CD14-positive monocyte (primary cell): Measurements from ENCODE around the gene GBX1. TPM values are rescaled to one million over a fixed set of nuclear protein-coding genes. Genes with fewer than 3 reads are reported as not detected.

Source experiments
- DNase-seq, 3 donors: peaks; one replicate each; pipeline ENCODE4 v3.0.0-alpha.2; 2011 to 2022
- H2AFZ ChIP-seq: 2 replicates; pipeline ENCODE4 v1.6.0; 2012; ENCODE audit warnings: mild to moderate bottlenecking, low read depth, low read length, inconsistent platforms; ENCODE audit not compliant: insufficient read depth, poor library complexity, severe bottlenecking
- H3K27ac ChIP-seq, 2 donors: 1 replicate in 1 of 2; 2 replicates in 1 of 2; pipeline ENCODE4 v1.5.1; 2012 to 2013; ENCODE audit warnings: low read length in 2 of 2, control low read depth in 1 of 2, inconsistent platforms in 1 of 2, low read depth in 1 of 2, mild to moderate bottlenecking in 1 of 2
- H3K27me3 ChIP-seq, 2 donors: one replicate each; pipeline versions ENCODE4 v1.6.0 to v1.6.1; 2011 to 2013; ENCODE audit warnings: low read length in 2 of 2; ENCODE audit not compliant: control insufficient read depth in 2 of 2, insufficient read depth in 2 of 2
- H3K36me3 ChIP-seq, 2 donors: replicated peaks in 1 of 2; 1 replicate in 1 of 2; 2 replicates in 1 of 2; pipeline versions ENCODE4 v1.5.1 to v1.6.1; 2012 to 2013; ENCODE audit warnings: low read length in 2 of 2, control low read depth in 1 of 2, inconsistent platforms in 1 of 2, mild to moderate bottlenecking in 1 of 2; ENCODE audit not compliant: insufficient read depth in 2 of 2, control insufficient read depth in 1 of 2
- H3K4me1 ChIP-seq, 2 donors: 1 replicate in 1 of 2; 2 replicates in 1 of 2; pipeline versions ENCODE4 v1.5.1 to v1.6.1; 2012 to 2013; ENCODE audit warnings: low read length in 2 of 2, control low read depth in 1 of 2, inconsistent platforms in 1 of 2, mild to moderate bottlenecking in 1 of 2, moderate library complexity in 1 of 2; ENCODE audit not compliant: insufficient read depth in 2 of 2, control insufficient read depth in 1 of 2
- H3K4me2 ChIP-seq: replicated peaks from 2 replicates; pipeline ENCODE3; 2012; ENCODE audit warnings: low read length, moderate library complexity, mild to moderate bottlenecking; ENCODE audit not compliant: poor library complexity, severe bottlenecking; ENCODE audit errors: extremely low read depth
- H3K4me3 ChIP-seq, 3 experiments: fragments of 200-600 bp in 1 of 3; sonication (generic) in 1 of 3; replicated peaks in 1 of 3; 1 replicate in 2 of 3; 2 replicates in 1 of 3; pipeline ENCODE4 v1.5.1; 2011 to 2013; ENCODE audit warnings: low read length in 3 of 3, mild to moderate bottlenecking in 3 of 3, control low read depth in 2 of 3, low read depth in 2 of 3, inconsistent platforms in 1 of 3, moderate library complexity in 1 of 3
- H3K79me2 ChIP-seq: 2 replicates; pipeline ENCODE4 v1.6.0; 2012; ENCODE audit warnings: mild to moderate bottlenecking, control low read depth, inconsistent platforms, low read length, moderate library complexity; ENCODE audit not compliant: insufficient read depth
- H3K9ac ChIP-seq: 2 replicates; pipeline ENCODE4 v1.6.0; 2017; ENCODE audit warnings: low read length, mild to moderate bottlenecking; ENCODE audit not compliant: insufficient read depth, poor library complexity, severe bottlenecking
- H3K9me3 ChIP-seq, 2 donors: replicated peaks in 1 of 2; 1 replicate in 1 of 2; 2 replicates in 1 of 2; pipeline versions ENCODE4 v1.5.1 to v1.6.1; 2012 to 2013; ENCODE audit warnings: low read length in 2 of 2, control low read depth in 1 of 2; ENCODE audit not compliant: control insufficient read depth in 1 of 2, insufficient read depth in 1 of 2
- H4K20me1 ChIP-seq: 2 replicates; pipeline ENCODE4 v1.6.0; 2012; ENCODE audit warnings: mild to moderate bottlenecking, low read length, control low read depth, moderate library complexity; ENCODE audit not compliant: insufficient read depth
- H3K27ac Mint-ChIP-seq, 7 donors: one replicate each; pipeline ENCODE4 v1.8.0; 2020; ENCODE audit warnings: mild to moderate bottlenecking in 7 of 7, mixed read lengths in 7 of 7, moderate library complexity in 6 of 7, inconsistent platforms in 2 of 7
- H3K27me3 Mint-ChIP-seq, 3 donors: one replicate each; pipeline ENCODE4 v1.8.0; 2021 to 2022; ENCODE audit warnings: low read depth in 3 of 3, mild to moderate bottlenecking in 3 of 3, mixed read lengths in 3 of 3, moderate library complexity in 3 of 3, inconsistent platforms in 1 of 3
- H3K36me3 Mint-ChIP-seq, 2 donors: one replicate each; pipeline ENCODE4 v1.8.0; 2020; ENCODE audit warnings: mixed read lengths in 2 of 2, inconsistent platforms in 1 of 2, mild to moderate bottlenecking in 1 of 2
- H3K4me1 Mint-ChIP-seq: one replicate; pipeline ENCODE4 v1.8.0; 2020; ENCODE audit warnings: mild to moderate bottlenecking, mixed read lengths
- H3K4me3 Mint-ChIP-seq, 2 donors: one replicate each; pipeline ENCODE4 v1.8.0; 2020; ENCODE audit warnings: mild to moderate bottlenecking in 2 of 2, mixed read lengths in 2 of 2, moderate library complexity in 1 of 2
- H3K9me3 Mint-ChIP-seq, 7 donors: one replicate each; pipeline ENCODE4 v1.8.0; 2020 to 2022; ENCODE audit warnings: mixed read lengths in 7 of 7, mild to moderate bottlenecking in 6 of 7, moderate library complexity in 6 of 7, inconsistent platforms in 2 of 7
- WGBS: methylation state at CpG from one replicate; pipeline ENCODE4 v1.1.5; 2013; ENCODE audit warnings: missing lambda C conversion rate; ENCODE audit not compliant: insufficient coverage; 5-methylcytosine and 5-hydroxymethylcytosine counted together
- intact Hi-C, 2 donors: fragments of 100-400 bp; cut with micrococcal nuclease; formaldehyde crosslinking; loops; one replicate each; pipeline versions ENCODE4 v1.15.0 to v1.15.1; 2023
- polyA plus RNA-seq, 3 donors: library from polyadenylated mRNA; depleted of rRNA in 1 of 3; unstranded in 2 of 3; stranded (reverse) in 1 of 3; fragments of 300-500 nt in 2 of 3; fragments of >200 nt in 1 of 3; fragmentation: Illumina TruSeq in 2 of 3; gene quantifications; 1 replicate in 2 of 3; 2 replicates in 1 of 3; pipeline ENCODE4 v1.2.3, GENCODE V29; 2012 to 2021
- TF ChIP-seq, protein P1 (sequence below): fragments of 200-600 bp; IDR thresholded peaks from one replicate; pipeline ENCODE4 v1.8.0; 2022; ENCODE audit warnings: antibody characterized with exemption, mild to moderate bottlenecking

Gene GBX1
- polyA plus RNA-seq, 3 donors: not detected

GRCh38 chr7:151179287-151179860, 11.9 kb upstream of the GBX1 start:
- Histone ChIP-seq H4K20me1 (no peaks in the 10 kb centered on the region), H3K9me3 (peaks cover 4% of the 10 kb centered on the region in 2 donors), H3K4me2 (no peak overlapping the region), H3K4me3 (no peak overlapping the region), H3K79me2 (no peaks in the 10 kb centered on the region), H3K36me3 (no peaks in the 10 kb centered on the region), H3K4me1 (no peaks in the 10 kb centered on the region), H2AFZ (no peak overlapping the region), H3K27me3 (peaks cover 0 to 12% of the 10 kb centered on the region in 2 donors), H3K27ac (no peak overlapping the region), H3K9ac (no peak overlapping the region)
- DNase-seq: no peak
- WGBS: 85% methylated on average over 8 of the region's 8 CpGs
- peaks cover 7 to 32% (median 10%) of the 10 kb centered on the region in 3 donors for H3K27me3 Mint-ChIP-seq
- TF ChIP-seq, protein P1, sequence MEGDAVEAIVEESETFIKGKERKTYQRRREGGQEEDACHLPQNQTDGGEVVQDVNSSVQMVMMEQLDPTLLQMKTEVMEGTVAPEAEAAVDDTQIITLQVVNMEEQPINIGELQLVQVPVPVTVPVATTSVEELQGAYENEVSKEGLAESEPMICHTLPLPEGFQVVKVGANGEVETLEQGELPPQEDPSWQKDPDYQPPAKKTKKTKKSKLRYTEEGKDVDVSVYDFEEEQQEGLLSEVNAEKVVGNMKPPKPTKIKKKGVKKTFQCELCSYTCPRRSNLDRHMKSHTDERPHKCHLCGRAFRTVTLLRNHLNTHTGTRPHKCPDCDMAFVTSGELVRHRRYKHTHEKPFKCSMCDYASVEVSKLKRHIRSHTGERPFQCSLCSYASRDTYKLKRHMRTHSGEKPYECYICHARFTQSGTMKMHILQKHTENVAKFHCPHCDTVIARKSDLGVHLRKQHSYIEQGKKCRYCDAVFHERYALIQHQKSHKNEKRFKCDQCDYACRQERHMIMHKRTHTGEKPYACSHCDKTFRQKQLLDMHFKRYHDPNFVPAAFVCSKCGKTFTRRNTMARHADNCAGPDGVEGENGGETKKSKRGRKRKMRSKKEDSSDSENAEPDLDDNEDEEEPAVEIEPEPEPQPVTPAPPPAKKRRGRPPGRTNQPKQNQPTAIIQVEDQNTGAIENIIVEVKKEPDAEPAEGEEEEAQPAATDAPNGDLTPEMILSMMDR: no peak
- H3K4me3 Mint-ChIP-seq: no peak overlapping the region
- peaks cover 4% of the 10 kb centered on the region for H3K4me1 Mint-ChIP-seq
- H3K36me3 Mint-ChIP-seq: no peaks in the 10 kb centered on the region
- intact Hi-C loops: no loop called here
- H3K27ac Mint-ChIP-seq: no peak overlapping the region
- peaks cover 3 to 7% (median 6%) of the 10 kb centered on the region in 7 donors for H3K9me3 Mint-ChIP-seq

GRCh38 chr7:151178831-151179230, 11.3 kb upstream of the GBX1 start:
- WGBS: 94% methylated on average over 2 of the region's 2 CpGs
- Mint-ChIP-seq H3K9me3 (peaks cover 6 to 11% (median 8%) of the 10 kb centered on the region in 7 donors), H3K4me1 (peaks cover 4% of the 10 kb centered on the region), H3K27ac (no peak overlapping the region), H3K4me3 (no peak overlapping the region), H3K27me3 (peaks cover 7 to 36% (median 10%) of the 10 kb centered on the region in 3 donors), H3K36me3 (no peaks in the 10 kb centered on the region)
- H3K79me2 ChIP-seq: no peaks in the 10 kb centered on the region
- no peaks in the 10 kb centered on the region for H3K36me3 ChIP-seq
- H3K9ac ChIP-seq: no peak overlapping the region
- TF ChIP-seq, protein P1: no peak
- H2AFZ ChIP-seq: no peak overlapping the region
- H3K27ac ChIP-seq: no peak overlapping the region
- peaks cover 4 to 10% of the 10 kb centered on the region in 2 donors for H3K9me3 ChIP-seq
- H3K4me3 ChIP-seq: no peak overlapping the region
- intact Hi-C loops: no loop called here
- H4K20me1 ChIP-seq: no peaks in the 10 kb centered on the region
- DNase-seq: no peak
- peaks cover 0 to 12% of the 10 kb centered on the region in 2 donors for H3K27me3 ChIP-seq
- H3K4me1 ChIP-seq: no peaks in the 10 kb centered on the region
- H3K4me2 ChIP-seq: no peak overlapping the region
